ENCODE data around the gene IL13.

Gene IL13

DNA sequence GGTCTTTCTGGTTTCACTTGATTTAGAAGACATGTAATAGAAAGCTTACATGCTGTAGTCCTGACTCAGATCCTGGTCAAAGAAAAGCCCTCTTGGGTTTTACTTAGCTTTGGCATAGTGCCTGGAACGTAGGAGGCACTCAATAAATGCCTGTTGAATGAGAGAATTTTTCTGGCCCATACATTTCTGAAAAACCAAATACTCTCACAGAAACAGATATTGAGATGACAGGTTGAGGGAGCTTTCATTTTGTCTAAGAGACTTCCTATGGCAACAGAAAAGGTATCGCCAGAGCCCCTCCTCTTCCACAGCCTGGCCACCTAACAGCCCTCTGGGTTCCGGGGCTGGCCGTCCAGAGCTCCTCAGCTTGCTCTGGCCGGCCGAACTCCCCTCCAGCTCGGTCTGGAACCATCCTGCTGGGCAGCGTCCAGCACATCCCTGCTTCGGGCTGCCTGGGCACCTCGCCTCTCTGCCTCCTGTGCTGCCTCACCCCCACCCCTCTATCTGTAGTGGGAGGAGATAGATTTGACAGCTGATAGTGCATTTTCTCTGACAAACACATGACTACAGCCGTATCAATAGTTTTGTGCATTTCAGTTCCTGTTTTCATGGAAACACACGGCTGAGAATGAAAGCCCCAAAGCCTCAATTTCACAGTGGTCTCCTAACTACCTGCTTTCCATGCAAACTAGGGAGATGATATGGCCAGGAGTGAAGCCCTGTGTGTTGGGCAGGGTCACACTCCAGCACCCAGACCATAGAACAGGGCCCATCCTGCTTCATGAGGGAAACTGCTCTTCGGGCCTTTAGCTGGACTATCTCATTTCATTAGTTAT, 16.9 kb downstream of the IL13 start:
- Histone ChIP-seq H3K27me3 (no peaks in the 10 kb centered on the region), H3K9me3 (no peaks in the 10 kb centered on the region), H3K36me3 (no peaks in the 10 kb centered on the region), H3K4me1 (ENCODE audit: control insufficient read depth in 1 of 2, insufficient read depth in 1 of 2, low read depth in 1 of 2, low read length in 1 of 2) (no peaks in the 10 kb centered on the region), H3K4me3 (ENCODE audit: low read depth in 1 of 2, low read length in 1 of 2) (no peak overlapping the region), H3K27ac (no peak overlapping the region)
- TF ChIP-seq, protein P1, sequence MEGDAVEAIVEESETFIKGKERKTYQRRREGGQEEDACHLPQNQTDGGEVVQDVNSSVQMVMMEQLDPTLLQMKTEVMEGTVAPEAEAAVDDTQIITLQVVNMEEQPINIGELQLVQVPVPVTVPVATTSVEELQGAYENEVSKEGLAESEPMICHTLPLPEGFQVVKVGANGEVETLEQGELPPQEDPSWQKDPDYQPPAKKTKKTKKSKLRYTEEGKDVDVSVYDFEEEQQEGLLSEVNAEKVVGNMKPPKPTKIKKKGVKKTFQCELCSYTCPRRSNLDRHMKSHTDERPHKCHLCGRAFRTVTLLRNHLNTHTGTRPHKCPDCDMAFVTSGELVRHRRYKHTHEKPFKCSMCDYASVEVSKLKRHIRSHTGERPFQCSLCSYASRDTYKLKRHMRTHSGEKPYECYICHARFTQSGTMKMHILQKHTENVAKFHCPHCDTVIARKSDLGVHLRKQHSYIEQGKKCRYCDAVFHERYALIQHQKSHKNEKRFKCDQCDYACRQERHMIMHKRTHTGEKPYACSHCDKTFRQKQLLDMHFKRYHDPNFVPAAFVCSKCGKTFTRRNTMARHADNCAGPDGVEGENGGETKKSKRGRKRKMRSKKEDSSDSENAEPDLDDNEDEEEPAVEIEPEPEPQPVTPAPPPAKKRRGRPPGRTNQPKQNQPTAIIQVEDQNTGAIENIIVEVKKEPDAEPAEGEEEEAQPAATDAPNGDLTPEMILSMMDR (IDR thresholded peaks at IDR 0.05): no peak

DNA sequence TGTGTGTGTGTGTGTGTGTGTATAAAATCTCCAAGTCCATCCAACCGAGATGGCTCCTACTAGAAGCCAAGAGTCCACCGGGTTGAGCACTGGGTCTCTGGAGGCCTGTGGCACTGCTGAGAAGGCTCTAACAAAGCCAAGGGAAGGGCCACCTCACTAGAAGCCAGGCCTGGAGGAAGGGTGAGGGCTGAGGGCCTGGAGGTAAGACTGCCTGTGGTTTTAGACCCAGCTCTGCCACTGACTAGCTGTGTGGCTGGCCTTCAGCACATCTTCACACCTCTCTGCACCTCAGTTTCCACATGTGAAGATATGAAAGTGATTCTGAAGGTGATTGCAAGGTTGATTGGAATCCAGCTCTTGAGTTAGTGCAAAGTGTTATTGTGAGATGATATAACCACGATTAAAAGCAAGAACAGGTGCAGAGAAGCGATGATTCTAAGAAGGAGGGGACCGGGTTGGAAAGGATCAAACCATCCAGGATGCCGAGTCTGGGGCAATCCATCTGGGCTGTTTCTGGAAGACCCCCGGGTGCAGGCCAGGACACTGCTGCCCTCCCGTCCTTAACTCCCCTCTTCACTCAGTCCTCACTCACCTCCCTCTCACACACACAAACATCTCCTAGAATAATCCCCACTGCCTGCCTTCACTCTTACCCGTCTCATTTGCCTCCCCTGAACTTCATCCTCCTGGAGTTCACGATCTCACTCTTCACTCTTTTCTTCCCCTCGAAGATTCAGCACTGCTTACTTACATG, 18.1 kb downstream of the IL13 start:
- no peaks in the 10 kb centered on the region for H3K27me3 ChIP-seq
- TF ChIP-seq, protein P1 (IDR thresholded peaks at IDR 0.05): no peak
- H3K36me3 ChIP-seq: no peaks in the 10 kb centered on the region
- H3K27ac ChIP-seq: no peak overlapping the region
- no peaks in the 10 kb centered on the region for H3K4me1 ChIP-seq (ENCODE audit: control insufficient read depth in 1 of 2, insufficient read depth in 1 of 2, low read depth in 1 of 2, low read length in 1 of 2)
- no peaks in the 10 kb centered on the region for H3K9me3 ChIP-seq
- no peak overlapping the region for H3K4me3 ChIP-seq (ENCODE audit: low read depth in 1 of 2, low read length in 1 of 2)

DNA sequence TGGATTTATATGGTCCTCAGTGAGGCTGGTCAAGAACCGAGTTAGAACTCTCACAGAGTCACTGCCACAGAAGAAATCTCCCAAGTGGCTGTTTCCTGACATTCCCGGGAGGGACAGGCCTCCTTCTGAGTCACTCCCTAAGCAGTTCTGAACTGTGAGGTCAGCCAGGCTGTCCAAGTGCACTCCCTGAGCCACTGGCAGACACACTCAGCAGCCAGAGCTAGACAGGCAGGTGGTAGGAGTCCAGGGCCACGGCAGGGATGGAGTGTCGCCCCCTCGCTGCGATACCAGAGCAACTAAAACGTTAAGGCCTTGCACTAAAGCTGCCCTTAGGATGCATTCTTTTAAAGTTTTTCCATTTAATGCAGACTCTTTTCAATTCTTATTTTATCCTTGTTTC, 19.2 kb downstream of the IL13 start:
- H3K4me3 ChIP-seq (ENCODE audit: low read depth in 1 of 2, low read length in 1 of 2): no peak overlapping the region
- no peaks in the 10 kb centered on the region for H3K9me3 ChIP-seq
- H3K27me3 ChIP-seq: no peaks in the 10 kb centered on the region
- no peaks in the 10 kb centered on the region for H3K36me3 ChIP-seq
- H3K27ac ChIP-seq: no peak overlapping the region
- TF ChIP-seq, protein P1 (IDR thresholded peaks at IDR 0.05): no peak
- H3K4me1 ChIP-seq (ENCODE audit: control insufficient read depth in 1 of 2, insufficient read depth in 1 of 2, low read depth in 1 of 2, low read length in 1 of 2): no peaks in the 10 kb centered on the region

DNA sequence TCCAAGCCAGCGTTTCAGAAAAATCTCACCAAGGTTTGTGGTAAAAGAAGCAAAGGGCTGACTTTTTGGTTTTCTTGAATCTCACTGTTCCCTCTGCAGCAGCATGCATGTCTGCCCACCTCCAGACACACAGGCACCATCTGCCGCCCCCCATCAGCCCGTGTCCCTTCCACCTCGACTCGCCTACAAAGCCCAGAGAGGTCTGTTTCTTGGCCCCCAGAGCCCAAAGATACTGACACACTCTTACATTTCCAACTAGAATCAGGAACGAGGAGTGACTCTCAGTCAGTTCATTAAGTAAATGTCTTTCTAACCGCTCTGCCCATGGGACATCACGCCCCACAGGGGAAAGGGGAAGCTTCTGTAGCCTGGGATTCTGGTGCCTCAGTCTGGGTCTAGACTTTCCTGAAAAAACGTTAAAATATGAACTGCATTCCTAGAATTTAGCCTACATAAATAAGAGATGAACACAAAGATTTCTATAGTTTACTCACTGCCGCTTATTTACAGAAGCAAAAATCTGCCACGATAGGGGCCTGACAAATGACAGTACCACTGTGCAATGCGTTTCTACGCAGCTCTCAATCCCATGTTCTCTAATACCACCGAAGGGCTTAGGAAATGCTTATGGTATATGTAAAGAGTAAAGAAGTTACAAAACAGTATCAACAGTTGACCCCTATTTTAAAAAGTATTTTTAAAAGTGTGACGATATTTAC, 19.9 kb downstream of the IL13 start:
- H3K36me3 ChIP-seq: no peaks in the 10 kb centered on the region
- TF ChIP-seq, protein P1 (IDR thresholded peaks at IDR 0.05): no peak
- no peak overlapping the region for H3K4me3 ChIP-seq (ENCODE audit: low read depth in 1 of 2, low read length in 1 of 2)
- H3K9me3 ChIP-seq: no peaks in the 10 kb centered on the region
- no peaks in the 10 kb centered on the region for H3K27me3 ChIP-seq
- H3K4me1 ChIP-seq (ENCODE audit: control insufficient read depth in 1 of 2, insufficient read depth in 1 of 2, low read depth in 1 of 2, low read length in 1 of 2): no peaks in the 10 kb centered on the region
- H3K27ac ChIP-seq: no peak overlapping the region

- no peaks in the 10 kb centered on the region for H3K36me3 ChIP-seq
- H3K4me3 ChIP-seq (ENCODE audit: low read depth in 1 of 2, low read length in 1 of 2): no peak overlapping the region
- no peaks in the 10 kb centered on the region for H3K4me1 ChIP-seq (ENCODE audit: control insufficient read depth in 1 of 2, insufficient read depth in 1 of 2, low read depth in 1 of 2, low read length in 1 of 2)
- no peaks in the 10 kb centered on the region for H3K27me3 ChIP-seq
- no peaks in the 10 kb centered on the region for H3K9me3 ChIP-seq
- no peak overlapping the region for H3K27ac ChIP-seq
- TF ChIP-seq, protein P1 (IDR thresholded peaks at IDR 0.05): no peak
Observed at GRCh38 chr5:132678735-132679134, 20.8 kb downstream of the IL13 start.

Data from neutrophil (primary cell).